Cardiac septum (tissue), 1 donor: ENCODE data around the gene IL18R1. TPM values are rescaled to one million over a fixed set of nuclear protein-coding genes. Genes with fewer than 3 reads are reported as not detected.
"Not testable (repeated sequence)": the region's sequence is repeated elsewhere in the genome, so short reads cannot be mapped to it uniquely, and the experiment has no call there.

Experiments
- DNase-seq: peaks from one replicate; pipeline ENCODE4 v3.0.0-alpha.2; 2020; ENCODE audit warnings: low spot score
- intact Hi-C: fragments of 100-400 bp; cut with DNase I; formaldehyde crosslinking; loops from one replicate; pipeline ENCODE4 v1.14.0; 2022
- long read RNA-seq: library from polyadenylated mRNA; unstranded; transcript quantifications from one replicate; pipeline ENCODE4 v2.0.0, GENCODE V29; 2021
- total RNA-seq: library from RNA; stranded (reverse); fragmentation: NEBNext Ultra II Directional; extraction: Animal tissue kit (Norgen Biotek cat#: 25700); gene quantifications from one replicate; pipeline ENCODE4 v1.2.1, GENCODE V29; 2021
- donor health status: DM: no; HTN: no; CAD: no.

Gene IL18R1, protein sequence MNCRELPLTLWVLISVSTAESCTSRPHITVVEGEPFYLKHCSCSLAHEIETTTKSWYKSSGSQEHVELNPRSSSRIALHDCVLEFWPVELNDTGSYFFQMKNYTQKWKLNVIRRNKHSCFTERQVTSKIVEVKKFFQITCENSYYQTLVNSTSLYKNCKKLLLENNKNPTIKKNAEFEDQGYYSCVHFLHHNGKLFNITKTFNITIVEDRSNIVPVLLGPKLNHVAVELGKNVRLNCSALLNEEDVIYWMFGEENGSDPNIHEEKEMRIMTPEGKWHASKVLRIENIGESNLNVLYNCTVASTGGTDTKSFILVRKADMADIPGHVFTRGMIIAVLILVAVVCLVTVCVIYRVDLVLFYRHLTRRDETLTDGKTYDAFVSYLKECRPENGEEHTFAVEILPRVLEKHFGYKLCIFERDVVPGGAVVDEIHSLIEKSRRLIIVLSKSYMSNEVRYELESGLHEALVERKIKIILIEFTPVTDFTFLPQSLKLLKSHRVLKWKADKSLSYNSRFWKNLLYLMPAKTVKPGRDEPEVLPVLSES
- total RNA-seq: 1.3 TPM
- long read RNA-seq, partial matches to known transcripts: 0 of 1 reads
- long read RNA-seq, other reads (novel, unspliced or antisense): 1 of 1 reads

DNA sequence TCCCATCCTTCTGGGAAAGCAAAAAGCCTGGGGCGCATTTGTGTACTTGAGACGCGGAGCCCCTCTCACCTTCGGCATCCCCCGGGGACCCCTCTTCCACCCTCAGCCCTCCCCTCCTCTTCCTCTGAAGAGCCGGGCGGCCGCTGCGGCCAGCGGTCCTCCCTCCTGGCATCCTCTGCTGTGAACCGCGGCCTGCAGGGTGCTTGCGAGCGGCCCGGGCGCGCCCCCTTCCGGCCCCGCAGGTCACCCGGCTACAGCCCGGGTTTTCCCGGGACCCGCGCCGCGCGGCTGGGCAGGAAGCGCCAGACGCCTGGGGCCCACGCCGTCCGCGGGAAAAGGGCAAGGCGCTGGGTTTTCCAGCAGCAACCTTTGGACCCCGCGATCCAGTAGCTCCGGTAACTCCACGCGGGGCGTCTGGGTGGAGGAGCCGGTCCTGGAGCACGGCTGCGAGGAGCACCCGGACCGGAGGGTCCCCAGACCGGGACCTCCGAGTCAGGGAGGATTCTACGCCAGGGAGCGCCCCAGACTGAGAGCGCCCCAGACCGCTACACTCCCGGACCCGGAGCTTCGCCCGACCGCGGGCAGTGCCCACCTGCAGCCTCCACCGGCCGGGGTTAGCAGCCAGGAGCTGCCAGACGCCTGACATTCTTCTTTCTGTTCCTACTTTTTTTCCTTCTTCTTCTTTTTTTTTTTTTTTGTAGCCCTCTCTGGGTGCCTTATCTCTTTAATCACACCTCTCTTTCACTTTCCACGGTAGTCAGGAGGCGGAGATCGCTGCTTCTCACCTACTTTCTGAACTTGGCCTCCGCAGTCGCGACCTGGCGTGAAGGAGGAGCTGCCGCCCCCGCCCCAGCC is at the start of gene IL18R1:
IL18R1 (plus strand) TSS at position 271 of the 855 bp plus-strand sequence. CDS start 6,865 bp downstream, outside the sequence.
- peak; percentile 92 for DNase-seq
- intact Hi-C loops: loop anchor here (5.0 kb wide), 1 partner anchor 113 kb away; no protein-coding TSS in a partner anchor

DNA sequence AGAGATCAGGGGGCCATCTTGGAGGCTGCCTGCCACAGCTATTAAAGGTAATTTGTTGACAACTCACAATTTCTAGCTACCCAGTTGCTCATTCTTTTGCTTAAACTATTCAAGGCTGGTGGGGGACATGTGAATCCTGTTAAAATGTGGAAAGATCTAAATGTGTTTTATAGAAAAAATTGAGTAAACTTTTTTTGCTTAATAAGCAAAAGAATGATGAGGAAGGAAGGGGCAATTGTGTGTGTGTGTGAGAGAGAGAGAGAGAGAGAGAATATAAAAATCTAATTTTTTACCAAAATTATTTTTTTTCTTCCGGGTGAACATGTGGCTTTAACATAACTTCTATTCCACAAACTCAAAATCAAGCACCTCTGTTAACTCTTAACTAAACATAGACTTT is 49.5 kb upstream of the IL18R1 start:
- no peak for DNase-seq
- intact Hi-C loops: no loop called here

DNA sequence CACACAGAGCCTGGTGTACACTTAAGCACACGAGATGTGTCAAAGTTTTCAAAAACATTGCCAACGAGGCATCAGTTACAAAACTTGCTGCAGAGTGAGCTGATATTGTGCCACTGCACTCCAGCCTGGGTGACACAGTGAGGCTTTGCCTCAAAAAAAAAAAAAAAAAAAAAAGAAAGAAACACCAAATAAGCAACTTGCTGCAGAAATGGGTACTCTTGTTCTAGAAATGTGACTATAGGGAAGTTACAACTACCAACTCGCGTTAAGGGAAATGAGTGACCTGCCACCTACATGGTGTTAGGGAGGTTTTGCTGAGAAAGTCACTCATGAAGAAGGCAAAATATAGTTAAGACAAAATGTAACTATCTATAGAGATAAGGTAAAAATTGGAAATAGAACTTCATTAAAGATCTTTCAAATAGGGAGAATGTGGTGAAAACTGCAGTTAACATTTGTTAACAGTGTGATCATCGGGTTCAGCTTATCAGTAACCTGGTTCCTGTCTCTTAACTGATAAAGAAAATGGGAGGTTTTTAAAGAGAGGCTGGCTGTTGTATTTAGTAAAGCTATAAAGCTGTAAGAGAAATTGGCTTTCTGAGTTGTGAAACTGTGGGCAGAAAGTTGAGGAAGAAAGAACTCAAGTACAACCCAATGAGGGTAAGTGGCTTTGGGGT is 44.5 kb upstream of the IL18R1 start, which contains the start of gene IL1RL1:
IL1RL1 (plus strand) TSS at position 600 of the 677 bp plus-strand sequence. CDS start 26,702 bp downstream, outside the sequence.
- no peak for DNase-seq
- intact Hi-C loops: no loop called here

DNA sequence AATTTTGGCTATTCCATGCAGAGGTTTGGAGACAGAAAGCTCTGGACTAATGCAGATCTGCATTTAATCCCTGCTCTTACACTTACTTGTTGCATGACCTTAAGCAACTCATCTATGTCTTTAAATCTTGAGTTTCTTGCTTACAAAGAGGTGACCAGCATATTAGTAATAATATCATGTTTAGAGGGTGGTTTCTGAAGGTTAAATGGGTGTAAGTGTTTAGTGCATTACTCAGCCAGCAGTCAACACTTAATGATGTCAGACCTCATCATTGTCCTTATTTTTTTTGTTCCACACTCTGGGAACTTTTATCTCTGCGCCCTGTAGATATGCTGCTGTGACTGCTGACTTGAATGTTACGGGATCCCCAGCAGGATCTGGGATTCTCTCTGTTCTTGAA is 42.6 kb upstream of the IL18R1 start:
- intact Hi-C loops: no loop called here
- no peak for DNase-seq

DNA sequence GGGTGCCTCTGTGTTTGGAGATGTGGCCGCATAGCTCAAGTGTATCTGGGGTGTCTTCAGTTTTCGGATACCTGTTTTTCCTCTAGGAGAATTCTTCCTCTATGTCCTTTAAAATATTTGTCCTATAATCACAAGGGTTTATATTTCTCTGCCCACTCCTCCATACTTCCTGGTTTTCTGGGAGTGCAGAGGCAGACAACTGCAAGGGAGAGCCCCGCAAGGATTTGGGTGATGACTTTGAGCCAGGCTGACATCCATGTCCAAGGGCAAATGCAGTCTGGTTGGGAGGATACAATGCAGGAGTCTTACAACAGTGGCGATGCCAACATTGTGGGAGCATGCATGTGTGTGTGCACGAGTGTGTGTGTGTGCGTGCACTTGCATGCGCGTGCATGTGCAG is 42.1 kb upstream of the IL18R1 start:
- DNase-seq: no peak
- intact Hi-C loops: no loop called here

DNA sequence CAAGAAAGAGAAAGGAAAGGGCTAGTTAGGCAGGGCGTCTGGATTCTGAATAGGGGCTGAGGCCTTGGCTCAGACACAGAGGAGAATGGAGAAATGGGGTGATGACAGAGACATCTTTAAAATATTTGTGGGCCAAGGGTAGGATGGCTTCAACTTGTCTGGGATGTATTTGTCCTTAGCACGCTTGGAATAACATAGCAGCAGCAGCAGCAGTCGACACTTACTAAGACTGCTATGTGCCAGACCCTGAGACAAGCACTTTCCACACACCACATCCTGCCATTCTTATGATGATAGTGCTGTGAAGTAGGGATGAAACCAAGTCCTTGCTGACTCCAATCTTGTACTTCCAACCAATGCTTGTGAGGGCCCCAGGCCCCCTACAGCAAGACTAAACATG is 41.6 kb upstream of the IL18R1 start:
- DNase-seq: no peak
- intact Hi-C loops: no loop called here

DNA sequence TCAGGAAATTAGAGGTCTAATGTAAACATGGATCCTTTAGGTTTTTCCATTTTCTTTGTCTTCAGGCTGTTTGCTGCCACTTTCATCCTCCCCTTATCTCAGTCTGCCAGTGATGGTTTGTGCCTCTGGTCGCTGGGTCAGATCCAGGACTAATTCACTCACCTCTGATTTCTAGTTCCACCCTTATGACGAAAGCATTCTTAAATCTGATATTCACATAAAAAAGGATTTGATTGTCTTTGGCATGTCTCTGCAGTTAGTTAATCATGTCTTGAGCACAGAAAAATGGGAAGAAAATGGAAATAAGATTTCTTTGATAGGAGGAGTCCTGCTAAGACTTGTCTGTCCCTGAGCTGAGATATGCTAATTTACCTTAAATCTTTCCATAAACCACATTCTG is 39.7 kb upstream of the IL18R1 start:
- intact Hi-C loops: no loop called here
- DNase-seq: no peak

DNA sequence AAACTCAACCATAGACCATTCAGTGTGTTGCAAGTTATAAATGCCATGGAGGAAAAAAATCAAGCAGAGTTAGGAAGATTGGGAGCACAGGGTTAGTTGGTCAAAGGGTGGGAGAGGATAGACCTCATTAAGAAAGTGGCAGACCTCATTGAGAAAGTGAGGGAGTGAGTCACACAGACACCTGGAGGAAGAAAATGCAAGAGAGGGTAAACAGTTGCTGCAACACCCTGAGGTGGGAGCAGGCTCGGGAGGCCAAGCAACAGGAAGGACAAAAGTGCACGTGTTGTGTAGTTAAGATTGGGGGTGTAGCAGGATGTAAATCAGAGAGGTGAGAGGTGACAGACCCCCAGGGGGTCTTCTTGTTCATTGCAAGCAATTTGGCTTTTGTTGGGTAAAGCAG is 37.9 kb upstream of the IL18R1 start:
- no peak for DNase-seq
- intact Hi-C loops: no loop called here

DNA sequence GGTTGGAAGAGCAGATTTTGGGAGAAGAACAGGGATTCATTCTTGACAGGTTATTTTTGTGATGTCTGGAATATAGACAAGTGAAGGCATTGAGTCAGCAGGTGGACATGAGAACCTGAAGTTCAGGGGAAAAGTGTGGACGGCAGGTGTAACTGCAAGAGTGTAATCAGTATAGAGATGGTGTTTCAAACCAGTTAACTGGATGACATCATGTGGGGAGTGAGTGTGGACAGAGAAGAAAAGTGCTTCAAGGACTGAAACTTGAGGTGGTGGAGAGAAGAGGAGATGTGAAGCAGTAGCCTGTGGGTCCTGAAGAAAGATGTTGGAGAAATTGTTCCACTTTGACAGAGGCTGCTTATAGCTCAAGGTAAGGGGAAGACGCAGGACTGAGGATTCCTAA is 37.2 kb upstream of the IL18R1 start:
- intact Hi-C loops: no loop called here
- no peak for DNase-seq

DNA sequence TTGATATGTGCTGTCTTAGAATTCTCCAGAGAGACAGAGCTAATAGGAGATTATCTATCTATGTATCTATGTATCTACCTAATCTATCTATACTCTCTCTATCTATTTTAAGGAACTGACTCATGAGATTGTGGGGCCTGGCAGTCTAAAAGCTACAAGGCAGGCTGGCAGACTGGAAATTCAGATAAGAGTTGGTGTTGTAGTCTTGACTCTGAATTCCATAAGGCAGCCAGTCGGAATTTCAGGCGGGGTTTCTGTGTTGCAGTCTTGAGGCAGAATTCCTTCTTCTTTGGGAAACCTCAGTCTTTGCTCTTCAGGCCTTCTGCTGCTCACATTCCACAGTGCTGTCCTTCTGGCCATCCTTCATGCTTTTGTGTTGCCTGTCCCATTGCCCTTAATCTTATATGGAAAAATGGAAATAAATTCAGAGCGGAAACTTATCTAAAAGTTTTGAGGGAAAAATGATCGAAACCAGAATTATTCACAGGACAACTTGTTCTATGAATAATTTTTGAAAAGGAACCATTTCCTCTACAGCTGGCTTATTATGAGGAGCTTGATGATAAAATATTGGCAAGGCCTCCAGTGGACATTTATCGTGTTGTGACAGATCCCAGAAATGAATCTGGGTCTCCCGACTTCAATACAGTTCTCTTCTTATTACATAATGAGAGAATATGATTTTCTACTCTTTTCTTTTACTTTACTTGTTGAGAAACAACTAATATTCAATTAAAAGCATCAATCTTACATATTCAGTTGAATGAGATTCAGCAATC is 33.5 kb upstream of the IL18R1 start:
- intact Hi-C loops: no loop called here
- DNase-seq: no peak

DNA sequence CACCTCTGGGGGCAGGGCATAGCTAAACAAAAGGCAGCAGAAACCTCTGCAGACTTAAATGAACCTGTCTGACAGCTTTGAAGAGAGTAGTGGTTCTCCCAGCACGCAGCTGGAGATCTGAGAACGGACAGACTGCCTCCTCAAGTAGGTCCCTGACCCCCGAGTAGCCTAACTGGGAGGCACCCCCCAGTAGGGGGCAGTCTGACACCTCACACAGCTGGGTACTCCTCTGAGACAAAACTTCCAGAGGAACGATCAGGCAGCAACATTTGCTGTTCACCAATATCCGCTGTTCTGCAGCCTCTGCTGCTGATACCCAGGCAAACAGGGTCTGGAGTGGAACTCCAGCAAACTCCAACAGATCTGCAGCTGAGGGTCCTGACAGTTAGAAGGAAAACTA is 30.7 kb upstream of the IL18R1 start:
- DNase-seq, intact Hi-C loops: not testable (repeated sequence)

DNA sequence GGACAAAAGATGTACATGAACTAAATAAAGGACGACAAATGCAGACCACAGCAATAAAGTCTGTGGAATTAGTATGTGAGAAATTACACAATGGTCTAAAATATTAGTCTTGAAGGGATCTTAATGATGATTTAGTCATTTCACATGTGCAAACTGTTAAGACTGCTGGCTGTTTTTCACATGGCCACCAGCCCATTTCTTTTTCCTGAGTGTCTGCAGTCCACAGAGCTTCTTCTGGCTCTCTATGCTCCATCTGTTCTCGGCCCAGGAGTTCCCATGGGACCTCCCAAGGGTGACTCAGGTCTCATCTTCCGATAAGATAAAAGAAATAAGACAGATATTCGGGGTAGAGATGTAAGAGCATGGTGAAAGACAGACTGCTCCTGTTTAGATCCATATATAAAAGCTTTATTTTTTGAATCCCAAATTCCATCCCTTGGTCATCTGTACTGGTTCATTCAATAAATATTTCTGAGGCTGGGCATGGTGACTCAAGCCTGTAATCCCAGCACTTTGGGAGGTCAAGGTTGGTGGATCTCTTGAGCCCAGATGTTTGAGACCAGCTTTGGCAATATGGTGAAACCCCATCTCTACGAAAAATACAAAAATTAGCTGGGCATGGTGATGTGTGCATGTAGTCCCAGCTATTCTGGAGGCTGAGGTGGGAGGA is 24.1 kb upstream of the IL18R1 start:
- no peak for DNase-seq

DNA sequence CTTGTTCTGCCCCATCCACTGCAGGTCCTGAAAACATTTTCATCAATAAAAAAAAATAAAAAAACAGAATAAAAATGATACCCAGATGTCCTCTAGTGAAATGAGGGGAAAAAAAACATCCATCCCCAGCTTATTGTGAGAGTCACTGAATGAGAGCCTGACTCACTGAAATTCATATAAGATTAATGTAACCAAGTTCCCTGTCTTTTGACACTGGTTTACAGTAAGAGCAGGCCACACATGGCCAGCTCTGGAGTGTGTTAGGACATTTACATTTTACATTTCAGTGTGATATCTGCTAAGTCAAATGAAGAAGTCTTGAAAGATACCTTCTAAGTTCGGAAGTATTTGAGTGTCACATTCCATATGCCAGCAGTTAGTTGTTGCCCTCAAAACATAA is 21.1 kb upstream of the IL18R1 start:
- no peak for DNase-seq
- intact Hi-C loops: no loop called here

More for the DNA sequence above, 24.1 kb upstream of the IL18R1 start:
- intact Hi-C loops: no loop called here

DNA sequence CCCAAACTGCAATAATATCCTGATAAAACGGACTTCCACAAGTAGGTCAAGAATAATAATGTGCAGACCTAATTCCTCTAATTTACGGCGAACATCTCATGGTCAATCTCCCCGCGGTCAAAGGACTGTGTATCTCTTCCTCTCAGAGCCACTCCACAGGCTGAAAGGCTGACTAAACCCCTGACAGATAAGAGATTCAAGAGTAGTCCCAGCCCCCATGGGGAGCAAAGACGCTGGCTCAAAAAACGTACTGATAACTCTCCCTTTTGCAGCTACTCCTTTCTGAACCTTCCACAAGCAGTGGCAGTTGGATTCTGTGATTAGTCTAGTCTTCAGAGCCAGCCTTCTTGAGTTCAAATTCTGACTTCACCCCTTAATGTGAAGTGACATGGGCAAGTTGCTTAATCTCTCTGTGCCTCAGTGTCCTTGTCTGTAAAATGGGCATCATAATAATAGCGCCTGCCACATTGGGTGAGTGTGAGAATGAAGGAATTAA is 19.7 kb upstream of the IL18R1 start:
- intact Hi-C loops: no loop called here
- DNase-seq: no peak

DNA sequence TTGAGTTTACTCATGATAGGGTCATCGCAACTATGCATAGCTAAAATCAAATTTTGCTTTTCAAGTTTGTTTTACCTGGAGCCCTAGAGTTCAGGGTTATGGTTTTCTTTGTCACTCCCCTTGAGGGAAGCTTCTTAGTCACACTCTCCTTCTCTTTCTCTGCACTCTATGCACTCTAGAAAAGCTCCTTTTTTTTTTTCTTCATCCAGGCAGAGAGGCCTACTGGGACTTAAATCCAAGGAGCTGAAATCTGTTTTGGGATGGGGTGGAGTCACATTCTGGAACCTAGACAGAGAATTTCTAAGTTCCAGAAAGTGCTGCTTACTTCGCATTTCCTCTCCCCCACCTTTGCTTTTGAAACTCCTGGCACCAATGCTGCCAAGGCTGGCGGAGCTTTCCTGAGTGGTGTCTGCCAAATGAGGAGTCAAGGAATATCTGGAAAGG is 19.1 kb upstream of the IL18R1 start:
- DNase-seq: no peak
- intact Hi-C loops: no loop called here

DNA sequence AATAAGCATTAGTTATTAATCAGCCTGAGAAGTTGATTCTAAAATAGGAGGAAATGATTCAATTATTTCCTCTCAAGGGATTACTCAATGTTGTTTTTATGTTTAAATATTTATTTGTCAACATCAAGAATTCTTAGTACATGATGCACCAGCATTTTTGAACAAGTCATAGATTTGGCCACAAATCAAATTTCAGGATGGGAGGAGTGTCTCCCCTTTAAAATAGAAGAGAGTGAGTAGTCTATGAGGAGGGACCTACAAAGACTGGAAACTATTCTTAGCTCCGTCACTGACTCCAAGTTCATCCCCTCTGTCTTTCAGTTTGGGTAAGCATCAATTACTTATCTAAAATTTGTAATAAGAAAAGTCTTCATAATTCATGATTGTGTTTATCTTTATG is 18.6 kb upstream of the IL18R1 start:
- intact Hi-C loops: no loop called here
- no peak for DNase-seq

DNA sequence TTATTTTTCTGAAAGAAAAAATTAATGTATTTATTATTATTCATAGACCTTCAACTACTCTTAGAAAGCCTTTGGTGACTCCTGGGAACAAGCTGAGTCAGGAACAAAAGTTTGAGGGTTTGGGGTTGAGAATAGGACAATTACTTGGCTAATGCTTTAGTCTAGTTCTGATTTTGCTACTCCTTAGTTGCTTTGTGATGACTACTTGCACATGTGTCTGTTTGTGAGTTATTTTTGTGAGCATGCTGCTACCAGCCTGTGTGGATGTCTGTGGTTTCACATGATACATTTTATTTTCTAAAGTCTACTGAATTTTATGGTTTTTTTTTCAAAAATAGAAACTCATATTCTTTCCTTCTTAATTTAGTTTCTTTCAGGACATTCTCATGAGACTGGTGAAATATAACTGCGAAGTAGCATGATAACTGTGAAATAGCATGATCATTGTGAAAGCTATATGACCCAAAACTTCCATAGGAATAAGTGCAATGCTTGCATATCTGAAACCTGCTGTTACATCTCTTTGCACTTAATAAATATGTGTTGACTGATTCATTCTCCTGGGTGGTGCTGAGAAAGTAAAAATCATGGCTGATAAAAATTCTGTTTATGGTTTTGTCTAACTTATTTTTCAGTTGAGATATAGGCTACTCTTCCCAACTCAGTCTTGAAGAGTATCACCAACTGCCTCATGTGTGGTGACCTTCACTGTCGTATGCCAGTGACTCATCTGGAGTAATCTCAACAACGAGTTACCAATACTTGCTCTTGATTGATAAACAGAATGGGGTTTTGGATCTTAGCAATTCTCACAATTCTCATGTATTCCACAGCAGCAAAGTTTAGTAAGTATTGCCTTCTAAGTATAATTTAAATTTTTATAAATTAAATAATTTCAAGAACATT is 17.9 kb upstream of the IL18R1 start:
- no peak for DNase-seq
- intact Hi-C loops: no loop called here
